NCI-H460 (cell line): ENCODE results near the gene RARRES2. TPM values are rescaled to one million over a fixed set of nuclear protein-coding genes. Genes with fewer than 3 reads are reported as not detected.
"Not testable (repeated sequence)": the region's sequence is repeated elsewhere in the genome, so short reads cannot be mapped to it uniquely, and the experiment has no call there.

ENCODE experiments used
- DNase-seq: peaks from one replicate; pipeline ENCODE4 v3.0.0-alpha.2; 2016; ENCODE audit warnings: low read depth; ENCODE audit errors: extremely low read depth
- total RNA-seq: library from RNA; depleted of rRNA; stranded (reverse); fragments of >200 nt; shearing (Covaris generic); gene quantifications from 2 replicates; pipeline ENCODE4 v1.2.3, GENCODE V29; 2014; rRNA removed

The RARRES2 gene
- total RNA-seq, 1 experiment from 2014 or later: not detected

DNA sequence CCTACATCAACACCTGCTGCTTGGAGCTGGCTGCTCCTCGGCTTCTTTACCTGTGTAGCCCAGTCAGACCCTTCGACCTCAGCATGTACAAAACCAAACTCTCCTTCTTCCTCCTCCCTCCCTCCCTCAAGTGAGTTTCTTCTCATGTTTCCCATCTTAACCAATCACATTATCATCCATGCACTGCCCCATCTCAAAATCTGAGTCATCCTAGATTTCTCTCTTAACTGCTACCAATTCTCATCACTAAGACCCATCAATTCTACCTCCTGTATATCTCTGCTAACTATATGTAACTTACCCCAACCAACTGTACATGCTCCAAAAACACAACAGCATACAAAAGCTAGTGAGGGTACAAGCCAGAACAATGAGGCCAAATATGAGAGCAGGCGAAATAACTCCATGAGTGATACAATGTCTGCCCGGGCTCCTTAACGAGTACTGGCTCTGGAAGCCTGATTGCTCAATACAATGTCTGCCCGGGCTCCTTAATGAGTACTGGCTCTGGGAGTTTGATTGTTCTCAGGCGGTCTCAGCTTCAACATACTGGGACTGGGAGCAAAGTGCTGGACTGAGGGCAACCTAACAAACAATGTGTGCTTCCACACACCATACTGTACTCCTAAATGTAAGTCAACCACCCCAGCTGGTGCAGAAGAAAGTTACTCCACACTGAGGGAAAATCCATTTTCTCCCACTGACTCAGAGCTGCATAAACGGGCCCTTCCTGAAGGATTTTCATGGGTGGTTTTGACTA is 36.8 kb downstream of the RARRES2 start:
- DNase-seq: not testable (repeated sequence)

DNA sequence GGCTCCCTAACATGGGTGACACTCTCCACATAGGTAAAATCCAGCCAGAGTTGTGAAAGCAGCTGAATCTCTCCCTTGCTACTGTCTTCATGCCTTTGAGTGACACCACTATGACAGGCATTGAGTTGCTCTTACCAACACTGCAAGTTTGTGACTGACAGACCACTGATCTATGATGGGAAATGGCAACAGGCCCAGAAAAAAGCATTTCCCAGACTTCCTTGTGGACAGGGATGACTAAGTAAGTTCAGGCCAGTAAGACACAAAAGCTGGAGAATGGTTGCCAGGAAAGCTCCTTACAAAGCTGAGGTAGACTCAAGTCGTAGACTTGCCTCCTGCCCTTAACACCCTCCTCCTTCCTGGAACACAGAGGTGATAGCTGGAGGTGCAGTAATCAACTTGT is 38.5 kb downstream of the RARRES2 start:
- not testable (repeated sequence) for DNase-seq

DNA sequence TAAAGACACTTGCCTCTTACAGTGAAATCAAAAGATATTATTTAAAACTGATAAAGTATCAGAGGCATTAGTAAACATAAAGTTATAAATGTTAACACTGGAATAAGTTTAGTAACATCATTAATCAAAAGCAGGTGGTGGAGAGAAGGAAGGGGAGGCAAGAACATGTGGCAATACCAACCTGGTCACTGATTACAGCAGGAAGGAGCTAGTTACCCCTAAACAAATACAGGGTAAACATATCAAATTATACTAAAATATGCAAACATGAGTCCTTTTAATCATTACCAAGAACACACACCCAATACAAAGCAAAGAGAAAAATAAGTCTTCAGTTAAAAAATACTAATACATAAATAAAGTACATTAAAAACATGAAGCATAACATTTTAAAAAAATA is 43.5 kb downstream of the RARRES2 start:
- not testable (repeated sequence) for DNase-seq

DNA sequence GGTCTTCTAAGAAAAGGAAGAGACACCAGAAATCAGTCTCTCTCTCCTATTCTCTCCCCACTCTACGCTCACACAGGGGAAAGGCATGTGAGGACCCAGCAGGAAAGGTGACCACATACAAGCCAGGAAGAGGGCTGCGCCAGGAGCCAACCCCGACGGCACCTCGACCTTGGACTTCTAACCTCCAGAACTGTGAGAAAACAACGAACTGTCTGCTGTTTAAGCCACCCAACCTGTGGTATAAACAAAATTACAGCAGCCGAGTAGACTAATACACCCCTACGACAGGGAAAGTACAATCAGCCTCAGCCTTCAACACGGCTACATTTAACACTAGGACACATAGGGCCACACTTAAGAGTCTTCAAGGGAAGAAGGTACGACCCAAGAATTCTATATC is 44.6 kb downstream of the RARRES2 start:
- not testable (repeated sequence) for DNase-seq

DNA sequence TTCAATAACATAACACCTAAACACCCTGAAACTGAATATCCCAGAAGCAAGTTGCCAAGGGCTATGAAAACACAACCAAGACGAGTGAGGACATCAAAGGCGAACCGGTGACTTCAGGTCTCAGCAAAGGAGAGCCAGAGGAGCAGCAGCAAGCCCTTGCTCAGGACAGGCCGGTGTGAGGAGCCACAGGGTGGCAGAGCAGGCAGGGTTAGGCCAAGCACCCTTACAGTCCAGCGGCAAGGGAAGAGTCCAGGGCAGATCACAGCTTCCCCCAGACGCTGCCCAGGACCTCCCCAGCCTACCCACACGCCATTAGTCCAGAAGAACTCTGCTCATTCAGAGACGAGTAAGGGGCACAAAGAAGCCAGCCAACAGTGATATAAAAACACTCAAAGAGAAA is 45.8 kb downstream of the RARRES2 start:
- not testable (repeated sequence) for DNase-seq

DNA sequence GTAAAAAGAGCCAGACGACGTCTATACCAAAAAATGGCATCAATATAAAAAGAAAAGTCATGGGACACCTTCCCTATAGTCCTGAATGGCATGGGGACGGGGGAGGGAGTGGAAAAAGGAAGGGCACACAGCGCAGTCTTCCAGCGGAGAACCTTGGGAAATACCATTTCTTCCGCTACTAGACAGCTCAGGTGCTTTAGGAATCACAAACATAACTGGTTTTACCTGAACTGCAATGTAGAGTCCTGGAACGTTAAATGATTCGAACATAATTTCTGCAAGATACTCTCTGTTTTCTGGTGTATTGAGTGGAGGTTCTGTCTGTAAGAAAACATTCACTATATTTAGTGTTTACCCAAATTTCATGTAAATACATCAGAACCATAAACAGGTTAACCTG is 46.4 kb downstream of the RARRES2 start:
- DNase-seq: not testable (repeated sequence)

DNA sequence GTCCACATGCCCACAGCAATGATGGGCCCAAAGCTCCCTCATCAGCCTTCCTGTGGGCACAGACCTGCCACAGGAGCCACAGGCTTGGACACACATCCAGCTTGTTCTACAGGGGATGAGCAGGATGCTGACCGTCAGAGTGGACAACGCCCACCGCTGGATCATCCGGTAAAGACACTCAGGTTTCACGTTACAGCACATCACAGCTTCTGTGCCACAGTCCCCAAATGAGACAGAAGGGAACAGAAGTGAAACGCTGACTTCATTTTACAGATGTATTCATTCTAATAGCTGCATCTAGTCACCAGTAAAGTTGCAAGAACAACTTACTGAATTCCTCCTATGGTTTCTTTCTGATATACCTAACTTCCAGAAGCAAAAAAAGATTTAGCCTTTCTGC is 51.1 kb downstream of the RARRES2 start:
- not testable (repeated sequence) for DNase-seq

DNA sequence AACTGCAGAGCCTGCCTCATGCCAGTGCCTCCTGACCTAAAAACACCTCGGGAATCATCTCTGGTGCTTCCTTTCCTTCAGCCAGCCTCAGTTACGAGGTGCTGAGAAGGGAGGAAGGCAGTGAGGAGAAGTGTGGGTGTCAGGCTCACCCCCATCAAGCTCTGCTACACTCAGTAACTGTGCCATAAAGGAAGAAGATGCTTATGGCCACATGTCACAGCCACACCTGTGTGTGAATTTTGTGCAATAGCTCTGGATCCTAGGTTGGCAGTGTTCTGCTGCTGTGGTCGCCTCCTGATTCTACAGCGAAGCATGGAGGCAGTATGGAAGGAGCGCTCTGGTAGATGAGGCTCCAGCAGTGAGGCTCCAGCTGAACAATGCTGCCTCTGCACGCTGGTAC is 52.6 kb downstream of the RARRES2 start:
- DNase-seq: not testable (repeated sequence)

Other genes starting within 250 kb of the RARRES2 start
- gene LRRC61, start 18.3 kb downstream of the RARRES2 start, total RNA-seq: 0.47 TPM in 1 of 2 replicates, not detected in the other
- not detected in 2 replicates for gene ACTR3C, start 18.1 kb downstream of the RARRES2 start, total RNA-seq
- 104 and 111 TPM in 2 replicates for gene REPIN1, start 27.2 kb upstream of the RARRES2 start, total RNA-seq
- gene ZNF775, start 37.7 kb upstream of the RARRES2 start, total RNA-seq: 3.8 and 4.4 TPM in 2 replicates
- gene GIMAP8, start 109.0 kb upstream of the RARRES2 start, total RNA-seq: not detected in 2 replicates
- gene GIMAP7, start 173.2 kb upstream of the RARRES2 start, total RNA-seq: not detected in 2 replicates
- gene GIMAP4, start 225.8 kb upstream of the RARRES2 start, total RNA-seq: not detected in 2 replicates